H1 (cell line): ENCODE results near the gene CASKIN2. TPM values are rescaled to one million over a fixed set of nuclear protein-coding genes. Genes with fewer than 3 reads are reported as not detected.

Experiments used
- CHD2 ChIP-seq: IDR thresholded peaks from 2 replicates; pipeline ENCODE4 v1.6.1; 2012; ENCODE audit warnings: low read length, improper control_type of control experiment
- CREB1 ChIP-seq: IDR thresholded peaks from 2 replicates; pipeline ENCODE4 v1.6.1; 2012; ENCODE audit warnings: inconsistent platforms
- EZH2 ChIP-seq: fragments of 200-600 bp; sonication (generic); IDR thresholded peaks from 2 replicates; pipeline ENCODE4 v1.7.1; 2012; ENCODE audit warnings: low read depth, mild to moderate bottlenecking, moderate library complexity, low read length, inconsistent platforms; ENCODE audit not compliant: severe bottlenecking
- RNF2 ChIP-seq: fragments of 200-900, 300-1000 bp; sonication (generic); IDR thresholded peaks from 2 replicates; pipeline ENCODE4 v1.7.1; 2016; ENCODE audit warnings: borderline replicate concordance, low read depth, mild to moderate bottlenecking, antibody characterized with exemption, low read length; ENCODE audit not compliant: poor library complexity, severe bottlenecking; ENCODE audit errors: missing control alignments
- SP2 ChIP-seq: IDR thresholded peaks from 2 replicates; pipeline ENCODE4 v1.6.1; 2012; ENCODE audit warnings: mild to moderate bottlenecking, low read length, inconsistent platforms
- TAF7 ChIP-seq: optimal IDR thresholded peaks from 2 replicates; pipeline ENCODE3; 2011; ENCODE audit warnings: low read depth, mild to moderate bottlenecking, inconsistent platforms, low read length, moderate library complexity, borderline replicate concordance
- TCF12 ChIP-seq: IDR thresholded peaks from 2 replicates; pipeline ENCODE4 v1.6.1; 2011; ENCODE audit warnings: low read depth, mild to moderate bottlenecking, low read length
- polyA plus RNA-seq, 7 experiments: library from polyadenylated mRNA; depleted of rRNA in 3 of 7; stranded (reverse) in 5 of 7; unstranded in 2 of 7; fragments of >200 nt in 5 of 7; fragments of 200-250 nt in 2 of 7; gene quantifications; 1 replicate in 5 of 7; 2 replicates in 1 of 7; 4 replicates in 1 of 7; pipeline versions ENCODE4 v1.2.1 to v1.2.3, GENCODE V29; 2011 to 2013; ENCODE audit warnings: missing spikeins in 2 of 7, mixed read lengths in 2 of 7
- total RNA-seq: library from RNA; stranded (reverse); fragmentation: NEBNext Ultra II Directional; extraction: Animal tissue kit (Norgen Biotek cat#: 25700); gene quantifications from 2 replicates; pipeline ENCODE4 v1.2.1, GENCODE V29; 2021

The CASKIN2 gene
- total and polyA plus RNA-seq, 2 of the 8 experiments (the other 6 are each of a cell fraction or from before 2014, with no cell fraction given), result 6.7 to 32.3 TPM

DNA sequence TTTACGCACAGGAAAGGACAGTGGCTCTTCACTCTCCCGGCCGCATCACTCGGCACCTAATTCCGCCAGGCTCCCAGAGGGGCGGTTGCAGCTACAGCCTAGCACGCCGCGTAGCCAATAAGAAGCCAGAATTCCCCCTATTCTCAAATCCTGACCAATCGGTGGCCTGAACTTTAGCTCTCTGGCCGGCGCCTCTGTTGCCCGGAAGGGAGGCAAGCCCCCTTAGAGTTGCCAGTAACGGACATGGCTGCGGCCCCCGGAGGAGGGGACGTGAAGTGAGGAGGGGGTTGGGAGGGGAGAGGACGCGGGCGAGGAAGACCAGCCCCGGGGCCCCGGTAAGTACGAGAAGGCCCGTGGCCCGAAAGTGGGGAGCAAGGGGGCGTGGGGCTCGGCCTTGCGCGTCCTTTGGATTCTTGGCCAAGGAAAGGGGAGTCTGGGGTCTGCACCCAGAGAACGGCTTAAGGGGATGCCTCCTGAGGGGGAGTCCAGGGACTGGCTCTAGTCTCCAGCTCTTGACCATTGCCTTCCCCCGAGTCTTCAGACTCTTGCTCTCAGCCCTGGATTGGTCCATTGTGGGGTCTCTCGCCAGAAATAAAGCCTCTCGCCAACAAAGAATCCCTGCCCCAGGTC lies 58.8 kb downstream of the CASKIN2 start, which contains the start of gene TMEM94 (continued):
- TF ChIP-seq TAF7 (no peak), CHD2 (peak; percentile 95), RNF2 (no peak), EZH2 (no peak), CREB1 (peak; percentile 69), SP2 (peak; percentile 94), TCF12 (no peak)
